CD14-positive monocyte (primary cell): ENCODE measurements around the gene APP. TPM values are rescaled to one million over a fixed set of nuclear protein-coding genes. Genes with fewer than 3 reads are reported as not detected.

Source experiments
- DNase-seq, 3 donors: peaks; one replicate each; pipeline ENCODE4 v3.0.0-alpha.2; 2011 to 2022
- H2AFZ ChIP-seq: 2 replicates; pipeline ENCODE4 v1.6.0; 2012; ENCODE audit warnings: mild to moderate bottlenecking, low read depth, low read length, inconsistent platforms; ENCODE audit not compliant: insufficient read depth, poor library complexity, severe bottlenecking
- H3K27ac ChIP-seq, 2 donors: 1 replicate in 1 of 2; 2 replicates in 1 of 2; pipeline ENCODE4 v1.5.1; 2012 to 2013; ENCODE audit warnings: low read length in 2 of 2, control low read depth in 1 of 2, inconsistent platforms in 1 of 2, low read depth in 1 of 2, mild to moderate bottlenecking in 1 of 2
- H3K27me3 ChIP-seq, 2 donors: one replicate each; pipeline versions ENCODE4 v1.6.0 to v1.6.1; 2011 to 2013; ENCODE audit warnings: low read length in 2 of 2; ENCODE audit not compliant: control insufficient read depth in 2 of 2, insufficient read depth in 2 of 2
- H3K36me3 ChIP-seq, 2 donors: replicated peaks in 1 of 2; 1 replicate in 1 of 2; 2 replicates in 1 of 2; pipeline versions ENCODE4 v1.5.1 to v1.6.1; 2012 to 2013; ENCODE audit warnings: low read length in 2 of 2, control low read depth in 1 of 2, inconsistent platforms in 1 of 2, mild to moderate bottlenecking in 1 of 2; ENCODE audit not compliant: insufficient read depth in 2 of 2, control insufficient read depth in 1 of 2
- H3K4me1 ChIP-seq, 2 donors: 1 replicate in 1 of 2; 2 replicates in 1 of 2; pipeline versions ENCODE4 v1.5.1 to v1.6.1; 2012 to 2013; ENCODE audit warnings: low read length in 2 of 2, control low read depth in 1 of 2, inconsistent platforms in 1 of 2, mild to moderate bottlenecking in 1 of 2, moderate library complexity in 1 of 2; ENCODE audit not compliant: insufficient read depth in 2 of 2, control insufficient read depth in 1 of 2
- H3K4me2 ChIP-seq: replicated peaks from 2 replicates; pipeline ENCODE3; 2012; ENCODE audit warnings: low read length, moderate library complexity, mild to moderate bottlenecking; ENCODE audit not compliant: poor library complexity, severe bottlenecking; ENCODE audit errors: extremely low read depth
- H3K4me3 ChIP-seq, 3 experiments: fragments of 200-600 bp in 1 of 3; sonication (generic) in 1 of 3; replicated peaks in 1 of 3; 1 replicate in 2 of 3; 2 replicates in 1 of 3; pipeline ENCODE4 v1.5.1; 2011 to 2013; ENCODE audit warnings: low read length in 3 of 3, mild to moderate bottlenecking in 3 of 3, control low read depth in 2 of 3, low read depth in 2 of 3, inconsistent platforms in 1 of 3, moderate library complexity in 1 of 3
- H3K79me2 ChIP-seq: 2 replicates; pipeline ENCODE4 v1.6.0; 2012; ENCODE audit warnings: mild to moderate bottlenecking, control low read depth, inconsistent platforms, low read length, moderate library complexity; ENCODE audit not compliant: insufficient read depth
- H3K9ac ChIP-seq: 2 replicates; pipeline ENCODE4 v1.6.0; 2017; ENCODE audit warnings: low read length, mild to moderate bottlenecking; ENCODE audit not compliant: insufficient read depth, poor library complexity, severe bottlenecking
- H3K9me3 ChIP-seq, 2 donors: replicated peaks in 1 of 2; 1 replicate in 1 of 2; 2 replicates in 1 of 2; pipeline versions ENCODE4 v1.5.1 to v1.6.1; 2012 to 2013; ENCODE audit warnings: low read length in 2 of 2, control low read depth in 1 of 2; ENCODE audit not compliant: control insufficient read depth in 1 of 2, insufficient read depth in 1 of 2
- H4K20me1 ChIP-seq: 2 replicates; pipeline ENCODE4 v1.6.0; 2012; ENCODE audit warnings: mild to moderate bottlenecking, low read length, control low read depth, moderate library complexity; ENCODE audit not compliant: insufficient read depth
- H3K27ac Mint-ChIP-seq, 7 donors: one replicate each; pipeline ENCODE4 v1.8.0; 2020; ENCODE audit warnings: mild to moderate bottlenecking in 7 of 7, mixed read lengths in 7 of 7, moderate library complexity in 6 of 7, inconsistent platforms in 2 of 7
- H3K27me3 Mint-ChIP-seq, 3 donors: one replicate each; pipeline ENCODE4 v1.8.0; 2021 to 2022; ENCODE audit warnings: low read depth in 3 of 3, mild to moderate bottlenecking in 3 of 3, mixed read lengths in 3 of 3, moderate library complexity in 3 of 3, inconsistent platforms in 1 of 3
- H3K36me3 Mint-ChIP-seq, 2 donors: one replicate each; pipeline ENCODE4 v1.8.0; 2020; ENCODE audit warnings: mixed read lengths in 2 of 2, inconsistent platforms in 1 of 2, mild to moderate bottlenecking in 1 of 2
- H3K4me1 Mint-ChIP-seq: one replicate; pipeline ENCODE4 v1.8.0; 2020; ENCODE audit warnings: mild to moderate bottlenecking, mixed read lengths
- H3K4me3 Mint-ChIP-seq, 2 donors: one replicate each; pipeline ENCODE4 v1.8.0; 2020; ENCODE audit warnings: mild to moderate bottlenecking in 2 of 2, mixed read lengths in 2 of 2, moderate library complexity in 1 of 2
- H3K9me3 Mint-ChIP-seq, 7 donors: one replicate each; pipeline ENCODE4 v1.8.0; 2020 to 2022; ENCODE audit warnings: mixed read lengths in 7 of 7, mild to moderate bottlenecking in 6 of 7, moderate library complexity in 6 of 7, inconsistent platforms in 2 of 7
- WGBS: methylation state at CpG from one replicate; pipeline ENCODE4 v1.1.5; 2013; ENCODE audit warnings: missing lambda C conversion rate; ENCODE audit not compliant: insufficient coverage; 5-methylcytosine and 5-hydroxymethylcytosine counted together
- intact Hi-C, 2 donors: fragments of 100-400 bp; cut with micrococcal nuclease; formaldehyde crosslinking; loops; one replicate each; pipeline versions ENCODE4 v1.15.0 to v1.15.1; 2023
- polyA plus RNA-seq, 3 donors: library from polyadenylated mRNA; depleted of rRNA in 1 of 3; unstranded in 2 of 3; stranded (reverse) in 1 of 3; fragments of 300-500 nt in 2 of 3; fragments of >200 nt in 1 of 3; fragmentation: Illumina TruSeq in 2 of 3; gene quantifications; 1 replicate in 2 of 3; 2 replicates in 1 of 3; pipeline ENCODE4 v1.2.3, GENCODE V29; 2012 to 2021
- TF ChIP-seq, protein P1 (sequence below): fragments of 200-600 bp; IDR thresholded peaks from one replicate; pipeline ENCODE4 v1.8.0; 2022; ENCODE audit warnings: antibody characterized with exemption, mild to moderate bottlenecking

The APP gene
- polyA plus RNA-seq, 3 donors = 28.0 to 118 (median 35.1) TPM

- Histone ChIP-seq H3K27ac (no peak overlapping the region), H3K9ac (no peak overlapping the region), H3K4me1 (no peaks in the 10 kb centered on the region), H3K79me2 (no peaks in the 10 kb centered on the region), H3K4me2 (no peak overlapping the region), H3K9me3 (no peaks in the 10 kb centered on the region), H3K36me3 (peaks cover 26 to 91% of the 10 kb centered on the region in 2 donors), H2AFZ (no peak overlapping the region), H3K27me3 (no peaks in the 10 kb centered on the region), H4K20me1 (no peaks in the 10 kb centered on the region), H3K4me3 (no peak overlapping the region)
- no peak for DNase-seq
- Mint-ChIP-seq H3K27me3 (peaks cover 0 to 3% (median 0%) of the 10 kb centered on the region in 3 donors), H3K27ac (no peak overlapping the region), H3K4me3 (no peak overlapping the region), H3K36me3 (peaks cover 49 to 79% of the 10 kb centered on the region in 2 donors), H3K4me1 (no peaks in the 10 kb centered on the region), H3K9me3 (no peaks in the 10 kb centered on the region)
- TF ChIP-seq, protein P1, sequence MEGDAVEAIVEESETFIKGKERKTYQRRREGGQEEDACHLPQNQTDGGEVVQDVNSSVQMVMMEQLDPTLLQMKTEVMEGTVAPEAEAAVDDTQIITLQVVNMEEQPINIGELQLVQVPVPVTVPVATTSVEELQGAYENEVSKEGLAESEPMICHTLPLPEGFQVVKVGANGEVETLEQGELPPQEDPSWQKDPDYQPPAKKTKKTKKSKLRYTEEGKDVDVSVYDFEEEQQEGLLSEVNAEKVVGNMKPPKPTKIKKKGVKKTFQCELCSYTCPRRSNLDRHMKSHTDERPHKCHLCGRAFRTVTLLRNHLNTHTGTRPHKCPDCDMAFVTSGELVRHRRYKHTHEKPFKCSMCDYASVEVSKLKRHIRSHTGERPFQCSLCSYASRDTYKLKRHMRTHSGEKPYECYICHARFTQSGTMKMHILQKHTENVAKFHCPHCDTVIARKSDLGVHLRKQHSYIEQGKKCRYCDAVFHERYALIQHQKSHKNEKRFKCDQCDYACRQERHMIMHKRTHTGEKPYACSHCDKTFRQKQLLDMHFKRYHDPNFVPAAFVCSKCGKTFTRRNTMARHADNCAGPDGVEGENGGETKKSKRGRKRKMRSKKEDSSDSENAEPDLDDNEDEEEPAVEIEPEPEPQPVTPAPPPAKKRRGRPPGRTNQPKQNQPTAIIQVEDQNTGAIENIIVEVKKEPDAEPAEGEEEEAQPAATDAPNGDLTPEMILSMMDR = no peak
- 100% methylated on average over 2 of the region's 7 CpGs for WGBS
- intact Hi-C loops = no loop called here
Observed at GRCh38 chr21:26047279-26047967, 123.1 kb downstream of the APP start.

GRCh38 chr21:26043891-26044290 is 126.7 kb downstream of the APP start:
- H2AFZ ChIP-seq = no peak overlapping the region
- no peak for DNase-seq
- H3K79me2 ChIP-seq = no peaks in the 10 kb centered on the region
- WGBS = no CpG with 5 or more reads among the region's 3 CpGs
- H3K27ac ChIP-seq = no peak overlapping the region
- Mint-ChIP-seq H3K27me3 (peaks cover 0 to 3% (median 0%) of the 10 kb centered on the region in 3 donors), H3K36me3 (peaks cover 23 to 51% of the 10 kb centered on the region in 2 donors), H3K9me3 (no peaks in the 10 kb centered on the region), H3K4me1 (no peaks in the 10 kb centered on the region), H3K4me3 (no peak overlapping the region), H3K27ac (no peak overlapping the region)
- no peaks in the 10 kb centered on the region for H3K9me3 ChIP-seq
- peaks cover 12 to 59% of the 10 kb centered on the region in 2 donors for H3K36me3 ChIP-seq
- H3K9ac ChIP-seq = no peak overlapping the region
- no peaks in the 10 kb centered on the region for H3K4me1 ChIP-seq
- no peak overlapping the region for H3K4me3 ChIP-seq
- TF ChIP-seq, protein P1 = no peak
- H3K4me2 ChIP-seq = no peak overlapping the region
- intact Hi-C loops = no loop called here
- no peaks in the 10 kb centered on the region for H3K27me3 ChIP-seq
- H4K20me1 ChIP-seq = no peaks in the 10 kb centered on the region
